ENCODE results near the gene SYNGR3.

DNA sequence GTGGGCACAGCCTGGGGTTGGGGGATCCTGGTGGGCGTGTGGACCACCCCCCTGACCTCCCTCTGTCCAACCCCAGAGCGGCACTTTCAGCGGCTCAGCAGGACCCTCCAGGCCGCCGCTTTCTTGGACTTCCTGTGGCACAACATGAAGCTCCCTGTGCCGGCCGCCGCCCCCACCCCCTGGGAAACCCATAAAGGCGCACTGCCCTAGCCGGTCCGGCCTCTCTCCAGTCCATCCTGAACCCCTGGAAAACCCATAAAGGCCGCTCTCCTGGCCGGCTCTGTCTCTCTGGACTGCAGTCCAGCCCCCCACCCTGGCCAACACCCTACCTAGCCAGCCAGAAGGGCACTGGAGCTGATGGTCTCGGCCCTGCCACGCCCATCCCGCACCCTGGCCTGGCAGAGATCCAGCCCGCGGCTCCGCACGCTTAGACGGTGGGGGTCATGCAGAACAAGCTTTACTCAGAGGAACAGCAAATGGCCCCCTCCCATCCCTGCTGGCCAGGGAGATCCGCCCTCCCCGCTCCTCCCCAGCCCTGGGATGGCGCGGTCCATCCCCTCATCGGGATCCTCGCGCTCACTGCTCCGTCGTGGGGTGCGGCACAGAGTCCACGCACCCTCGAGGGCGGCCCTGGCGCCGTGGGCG, 11.2 kb upstream of the SYNGR3 start:
- TF ChIP-seq, protein P1, sequence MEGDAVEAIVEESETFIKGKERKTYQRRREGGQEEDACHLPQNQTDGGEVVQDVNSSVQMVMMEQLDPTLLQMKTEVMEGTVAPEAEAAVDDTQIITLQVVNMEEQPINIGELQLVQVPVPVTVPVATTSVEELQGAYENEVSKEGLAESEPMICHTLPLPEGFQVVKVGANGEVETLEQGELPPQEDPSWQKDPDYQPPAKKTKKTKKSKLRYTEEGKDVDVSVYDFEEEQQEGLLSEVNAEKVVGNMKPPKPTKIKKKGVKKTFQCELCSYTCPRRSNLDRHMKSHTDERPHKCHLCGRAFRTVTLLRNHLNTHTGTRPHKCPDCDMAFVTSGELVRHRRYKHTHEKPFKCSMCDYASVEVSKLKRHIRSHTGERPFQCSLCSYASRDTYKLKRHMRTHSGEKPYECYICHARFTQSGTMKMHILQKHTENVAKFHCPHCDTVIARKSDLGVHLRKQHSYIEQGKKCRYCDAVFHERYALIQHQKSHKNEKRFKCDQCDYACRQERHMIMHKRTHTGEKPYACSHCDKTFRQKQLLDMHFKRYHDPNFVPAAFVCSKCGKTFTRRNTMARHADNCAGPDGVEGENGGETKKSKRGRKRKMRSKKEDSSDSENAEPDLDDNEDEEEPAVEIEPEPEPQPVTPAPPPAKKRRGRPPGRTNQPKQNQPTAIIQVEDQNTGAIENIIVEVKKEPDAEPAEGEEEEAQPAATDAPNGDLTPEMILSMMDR (IDR thresholded peaks at IDR 0.05) = no peak
- TF ChIP-seq POLR2A (IDR thresholded peaks at IDR 0.05) = no peak
